Ovary (tissue), 3 donors: ENCODE data around the gene SHANK2.

Experiments used
- CTCF ChIP-seq, 3 donors: fragments of 450-650 bp in 2 of 3; fragments of 200-600 bp in 1 of 3; IDR thresholded peaks; one replicate each; pipeline versions ENCODE4 v1.5.1 to v1.8.0; 2016 to 2022; ENCODE audit warnings: antibody characterized with exemption in 3 of 3, mild to moderate bottlenecking in 1 of 3
- POLR2A ChIP-seq: fragments of 450-650 bp; IDR thresholded peaks from one replicate; pipeline ENCODE4 v1.6.1; 2017; ENCODE audit warnings: antibody characterized with exemption, mild to moderate bottlenecking, moderate library complexity
- donor health status: DM: no; HTN: no; CAD: no.

- no peak for TF ChIP-seq CTCF (IDR thresholded peaks at IDR 0.05)
- TF ChIP-seq POLR2A = no peak
Measured at GRCh38 chr11:71252269-71252769, at the start of gene SHANK2.
